MCF 10A (cell line): ENCODE results near the gene CEP131. TPM values are rescaled to one million over a fixed set of nuclear protein-coding genes. Genes with fewer than 3 reads are reported as not detected.

Experiments used
- BruUV-seq: library from RNA; stranded (reverse); fragments of 400-500 nt; replicated peaks from 2 replicates; lab custom pipeline; 2021; lab: Mats Ljungman, UMichigan
- CTCF ChIA-PET: fragments of 300-600 bp; sonication (Branson Sonifier 250); formaldehyde crosslinking; extraction: SDS; loops from one replicate; lab custom pipeline; 2021; ENCODE audit warnings: antibody characterized with exemption, inconsistent platforms; lab: Yijun Ruan, JAX
- POLR2A ChIA-PET: fragments of 300-600, 350-650 bp; sonication (Branson Sonifier 250); formaldehyde crosslinking; extraction: SDS; loops from one replicate; lab custom pipeline; 2020; ENCODE audit warnings: antibody characterized with exemption, inconsistent platforms; lab: Yijun Ruan, JAX
- DNase-seq: peaks from one replicate; pipeline ENCODE4 v3.0.0-alpha.2; 2018; ENCODE audit not compliant: unreplicated experiment
- H3K27ac Mint-ChIP-seq: one replicate; pipeline ENCODE4 v1.8.0; 2022; ENCODE audit warnings: mild to moderate bottlenecking, low read depth, mixed read lengths; ENCODE audit not compliant: unreplicated experiment
- H3K27me3 Mint-ChIP-seq: one replicate; pipeline ENCODE4 v1.8.0; 2022; ENCODE audit warnings: mixed read lengths; ENCODE audit not compliant: insufficient read depth, unreplicated experiment
- H3K36me3 Mint-ChIP-seq: one replicate; pipeline ENCODE4 v1.8.0; 2022; ENCODE audit warnings: mild to moderate bottlenecking, moderate library complexity, mixed read lengths; ENCODE audit not compliant: insufficient read depth, unreplicated experiment
- H3K4me1 Mint-ChIP-seq: one replicate; pipeline ENCODE4 v1.8.0; 2022; ENCODE audit warnings: mixed read lengths; ENCODE audit not compliant: insufficient read depth, unreplicated experiment
- H3K4me3 Mint-ChIP-seq: one replicate; pipeline ENCODE4 v1.8.0; 2022; ENCODE audit warnings: mild to moderate bottlenecking, moderate library complexity, mixed read lengths; ENCODE audit not compliant: unreplicated experiment
- H3K9me3 Mint-ChIP-seq: one replicate; pipeline ENCODE4 v1.8.0; 2022; ENCODE audit warnings: mixed read lengths; ENCODE audit not compliant: unreplicated experiment
- CTCF ChIP-seq: fragments of 200-600 bp; IDR thresholded peaks from one replicate; pipeline ENCODE4 v1.8.0; 2022; ENCODE audit warnings: antibody characterized with exemption, mild to moderate bottlenecking; ENCODE audit not compliant: unreplicated experiment
- intact Hi-C: fragments of 100-400 bp; cut with micrococcal nuclease; formaldehyde crosslinking; loops from 2 replicates; pipeline ENCODE4 v1.14.1; 2022
- total RNA-seq: library from RNA; stranded (reverse); gene quantifications from 2 replicates; pipeline ENCODE4 v1.2.3, GENCODE V29; 2022

CEP131 gene
- total RNA-seq, 1 experiment from 2014 or later = 9.5 TPM

- Mint-ChIP-seq H3K27me3 (no peaks in the 10 kb centered on the region), H3K4me1 (peaks cover 24% of the 10 kb centered on the region), H3K4me3 (peak overlapping the region; percentile 84), H3K9me3 (no peaks in the 10 kb centered on the region), H3K27ac (no peak overlapping the region), H3K36me3 (peaks cover 29% of the 10 kb centered on the region)
- BruUV-seq = no TSS peak
- no peak for TF ChIP-seq CTCF
- ChIA-PET CTCF (interaction anchor here (0.6 to 1.5 kb wide), 5 partner anchors 14 to 175 kb away, joined by 3 read pairs; partner anchors contain the start of gene CEP131), POLR2A (interaction anchor here (0.6 to 3.3 kb wide), 33 partner anchors 9 to 812 kb away, joined by 3 to 15 read pairs (median 4); partner anchors contain the start of genes ACTG1, ARL16, BAHCC1 and CEP131)
- no peak for DNase-seq
- intact Hi-C loops = no loop called here
These were observed 15.7 kb upstream of the CEP131 start for GRCh38 chr17:81238490-81238814.

- peaks cover 24% of the 10 kb centered on the region for H3K4me1 Mint-ChIP-seq
- no peaks in the 10 kb centered on the region for H3K9me3 Mint-ChIP-seq
- H3K36me3 Mint-ChIP-seq = peaks cover 25% of the 10 kb centered on the region
- no peak for TF ChIP-seq CTCF
- H3K4me3 Mint-ChIP-seq = peak overlapping the region; percentile 84
- H3K27ac Mint-ChIP-seq = no peak overlapping the region
- BruUV-seq = TSS peak; percentile 49
- intact Hi-C loops = no loop called here
- no peak for DNase-seq
- ChIA-PET CTCF (interaction anchor here (0.6 to 1.5 kb wide), 3 partner anchors 15 to 175 kb away, joined by 3 read pairs; no protein-coding TSS in a partner anchor), POLR2A (interaction anchor here (1.1 to 3.3 kb wide), 14 partner anchors 9 to 428 kb away, joined by 3 to 15 read pairs (median 4); partner anchors contain the start of genes ACTG1 and FAAP100)
- no peaks in the 10 kb centered on the region for H3K27me3 Mint-ChIP-seq
These were observed 15.1 kb upstream of the CEP131 start for GRCh38 chr17:81237591-81238489.

GRCh38 chr17:81236784-81237183 lies 14.0 kb upstream of the CEP131 start:
- ChIA-PET CTCF (no interaction called here), POLR2A (interaction anchor here (3.3 kb wide), 1 partner anchor 10 kb away, joined by 15 read pairs; no protein-coding TSS in a partner anchor)
- DNase-seq = no peak
- H3K36me3 Mint-ChIP-seq = peaks cover 18% of the 10 kb centered on the region
- H3K27ac Mint-ChIP-seq = no peak overlapping the region
- BruUV-seq = no TSS peak
- no peak overlapping the region for H3K4me3 Mint-ChIP-seq
- intact Hi-C loops = no loop called here
- TF ChIP-seq CTCF = no peak
- H3K27me3 Mint-ChIP-seq = no peaks in the 10 kb centered on the region
- H3K4me1 Mint-ChIP-seq = peaks cover 24% of the 10 kb centered on the region
- no peaks in the 10 kb centered on the region for H3K9me3 Mint-ChIP-seq
